IPS-NIHi11 (cell line): ENCODE data around the gene CHCT1.
"Not testable (repeated sequence)": the region's sequence is repeated elsewhere in the genome, so short reads cannot be mapped to it uniquely, and the experiment has no call there.

ENCODE experiments used
- DNase-seq: peaks from one replicate; pipeline ENCODE4 v3.0.0; 2012; ENCODE audit warnings: mixed read lengths, low spot score

The CHCT1 gene

DNA sequence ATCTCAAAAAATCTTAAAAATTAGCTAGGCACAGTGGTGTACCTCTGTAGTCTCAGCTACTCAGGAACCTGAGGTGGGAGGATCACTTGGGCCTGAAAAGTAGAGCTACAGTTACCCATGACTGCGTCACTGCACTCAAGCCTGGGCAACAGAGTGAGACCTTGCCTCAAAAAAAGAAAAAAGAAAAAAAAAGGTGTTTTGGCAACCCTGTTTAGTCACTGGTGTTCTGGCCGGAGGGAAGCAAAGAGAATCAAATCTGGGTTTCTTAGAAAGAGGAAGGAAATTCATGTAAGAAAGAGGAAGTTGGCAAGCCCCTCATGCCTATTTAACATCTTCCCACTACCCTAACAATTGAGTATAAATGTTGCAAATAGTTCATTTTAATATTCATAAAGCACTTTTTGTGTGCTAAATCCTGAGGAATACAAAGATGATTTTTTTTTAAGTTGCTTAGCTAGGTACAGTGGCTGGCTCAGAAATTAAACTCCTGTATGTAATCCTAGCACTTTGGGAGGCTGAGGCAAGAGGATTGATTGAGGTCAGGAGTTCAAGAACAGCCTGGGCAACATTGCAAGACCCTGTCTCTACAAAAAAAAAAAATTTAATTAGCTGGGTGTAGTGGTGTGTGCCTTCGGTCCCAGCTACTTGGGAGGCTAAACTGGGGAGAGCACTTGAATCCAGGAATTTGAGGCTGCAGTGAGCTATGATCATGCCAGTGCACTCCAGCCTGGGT, 23.9 kb upstream of the CHCT1 start:
- DNase-seq: no peak

DNA sequence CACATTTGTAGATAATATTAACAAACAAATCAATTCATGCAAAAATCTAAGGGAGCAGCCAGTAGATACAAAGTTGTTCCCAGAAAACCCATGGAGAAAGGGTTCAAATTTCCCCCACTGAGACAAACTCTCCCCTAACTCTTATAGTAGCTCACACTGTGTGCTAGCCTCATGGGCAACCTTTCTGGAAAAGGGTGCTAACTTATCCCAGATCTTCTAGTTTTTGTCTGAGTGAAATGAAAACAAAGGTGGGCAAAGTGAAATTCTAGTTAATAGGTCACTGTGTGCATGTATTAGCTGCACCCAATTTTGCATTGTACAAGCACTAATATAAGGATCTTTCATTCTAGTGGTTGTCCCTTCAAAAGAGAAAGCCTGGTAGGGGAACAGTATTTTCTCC, 20.5 kb upstream of the CHCT1 start:
- no peak for DNase-seq

DNA sequence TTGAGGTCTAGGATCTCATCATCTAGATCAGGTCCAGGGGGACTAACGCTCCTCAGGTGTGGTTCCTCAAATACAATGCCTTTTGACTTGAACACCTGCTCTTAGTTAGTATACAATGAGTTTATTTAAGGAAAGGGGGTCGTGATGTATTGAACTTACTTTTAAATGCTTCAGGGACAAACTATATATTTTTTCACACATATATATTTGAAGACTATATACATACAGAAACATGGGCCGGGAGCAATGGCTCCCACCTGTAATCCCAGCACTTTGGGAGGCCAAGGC, 18.8 kb upstream of the CHCT1 start:
- DNase-seq: no peak

DNA sequence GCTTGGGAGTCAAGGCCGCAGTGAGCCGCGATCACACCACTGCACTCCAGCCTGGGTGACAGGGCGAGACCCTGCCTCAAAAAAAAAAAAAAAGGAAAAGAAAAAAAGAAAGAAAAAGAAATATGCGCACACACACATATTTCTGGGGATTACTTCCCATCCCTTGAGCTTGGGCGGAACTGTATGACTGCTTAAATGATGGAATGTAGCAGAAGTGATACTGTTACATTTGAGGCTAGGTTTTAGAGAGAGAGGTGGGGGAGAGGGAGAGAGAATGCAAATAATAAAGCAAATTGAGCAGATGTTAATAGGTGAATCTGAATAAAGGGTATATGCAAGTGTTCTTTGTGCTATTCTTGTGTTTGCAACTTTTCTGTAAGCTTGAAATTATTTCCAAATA, 18.3 kb upstream of the CHCT1 start:
- no peak for DNase-seq

DNA sequence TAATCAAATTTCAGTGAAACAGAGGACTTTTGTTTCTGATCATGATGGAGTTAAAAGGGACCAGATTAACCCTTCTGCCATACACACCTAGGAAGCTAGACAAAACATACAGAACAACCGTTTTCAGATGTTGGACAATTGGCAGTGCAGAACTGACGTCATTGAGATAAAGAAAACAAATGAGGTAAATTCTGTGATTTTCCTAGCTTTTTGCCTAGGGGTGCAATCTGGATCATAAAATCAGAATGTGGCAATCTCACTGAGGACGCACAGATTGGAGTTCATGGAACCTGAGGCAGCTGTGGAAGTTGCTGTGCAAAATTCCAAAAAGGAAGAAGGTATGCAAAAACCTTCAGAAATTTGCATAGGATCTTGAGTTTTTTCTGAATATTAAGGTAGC, 15.4 kb upstream of the CHCT1 start:
- no peak for DNase-seq

DNA sequence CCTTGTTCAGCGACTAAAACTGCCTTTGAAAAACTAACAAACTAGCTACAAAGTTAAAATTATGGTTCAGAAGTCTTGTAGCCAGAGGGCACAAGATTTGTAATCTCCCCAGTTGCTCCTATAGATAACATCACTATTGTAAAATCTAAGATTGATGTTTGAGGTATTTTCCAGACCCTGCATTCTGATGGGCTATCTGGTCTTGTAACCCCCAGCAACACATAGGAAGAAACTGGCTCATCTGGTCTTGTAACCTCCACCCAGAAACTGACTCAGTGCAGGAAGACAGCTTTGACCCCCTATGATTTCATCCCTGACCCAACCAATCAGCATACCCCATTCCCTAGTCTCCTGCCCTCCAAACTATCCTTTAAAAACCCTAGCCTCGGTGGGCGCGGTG, 12.3 kb upstream of the CHCT1 start:
- no peak for DNase-seq

DNA sequence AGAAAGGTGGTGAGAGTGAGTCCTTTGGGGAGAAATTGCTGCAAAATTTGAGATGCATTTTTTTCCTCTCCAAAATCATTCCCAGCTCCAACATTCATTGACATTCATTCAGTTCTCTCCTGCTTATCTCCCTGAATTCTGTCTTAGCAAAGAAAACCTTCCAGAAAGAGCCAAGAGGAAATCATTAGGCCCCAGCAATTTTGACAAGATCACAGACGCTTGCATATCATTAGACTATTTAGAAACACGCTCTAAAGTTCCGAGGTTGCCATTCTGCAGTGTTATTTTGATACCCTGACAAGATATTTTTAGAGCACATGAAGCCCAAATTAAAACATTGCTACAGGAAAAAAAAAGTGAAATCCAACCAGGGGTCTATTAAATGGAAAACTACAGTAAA, 9.6 kb upstream of the CHCT1 start:
- no peak for DNase-seq

DNA sequence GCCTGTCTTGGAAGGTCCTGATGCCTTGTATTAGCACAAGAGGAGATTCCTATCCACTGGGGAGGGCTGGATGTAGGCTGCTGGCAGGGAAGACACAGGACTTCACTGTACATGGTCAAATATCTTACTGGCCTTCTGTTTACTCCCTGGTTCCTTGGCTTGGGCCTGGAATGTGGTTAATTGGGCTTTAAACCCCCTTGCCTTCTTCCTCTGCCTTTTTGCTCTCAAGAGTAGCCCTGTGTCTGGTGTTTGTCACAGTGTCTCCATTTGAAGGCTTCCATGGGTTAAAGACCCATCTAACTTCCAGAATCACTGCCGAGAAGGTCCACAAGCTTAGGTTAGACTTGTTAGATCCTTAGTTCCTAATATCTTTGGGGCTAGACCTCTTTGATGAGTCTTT, 7.1 kb upstream of the CHCT1 start:
- no peak for DNase-seq

DNA sequence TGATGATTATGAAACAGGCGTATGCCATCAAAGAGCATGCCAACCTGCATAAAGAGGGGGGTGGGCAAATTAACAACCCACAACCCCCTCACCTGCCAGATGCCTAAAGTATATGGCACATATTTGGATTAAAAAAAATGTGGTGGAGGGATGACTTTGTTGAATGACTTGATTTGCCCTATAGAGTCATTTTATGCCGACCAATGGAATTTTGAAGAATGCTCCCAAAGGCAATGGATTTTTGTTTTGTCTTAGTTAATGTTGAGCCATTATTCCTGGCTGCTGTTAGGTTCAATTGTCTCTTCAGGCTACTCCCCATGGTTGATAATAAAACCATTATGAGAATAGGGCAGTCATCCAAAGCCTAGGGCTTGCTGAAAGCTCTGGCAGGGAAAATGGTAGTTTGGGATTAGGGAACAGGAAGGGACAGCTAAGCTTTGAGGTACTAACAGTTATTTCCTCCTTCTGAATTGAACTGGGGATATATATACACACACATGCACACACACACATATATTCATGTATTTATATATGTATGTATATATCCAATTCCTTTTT, 5.8 kb upstream of the CHCT1 start:
- DNase-seq: no peak

DNA sequence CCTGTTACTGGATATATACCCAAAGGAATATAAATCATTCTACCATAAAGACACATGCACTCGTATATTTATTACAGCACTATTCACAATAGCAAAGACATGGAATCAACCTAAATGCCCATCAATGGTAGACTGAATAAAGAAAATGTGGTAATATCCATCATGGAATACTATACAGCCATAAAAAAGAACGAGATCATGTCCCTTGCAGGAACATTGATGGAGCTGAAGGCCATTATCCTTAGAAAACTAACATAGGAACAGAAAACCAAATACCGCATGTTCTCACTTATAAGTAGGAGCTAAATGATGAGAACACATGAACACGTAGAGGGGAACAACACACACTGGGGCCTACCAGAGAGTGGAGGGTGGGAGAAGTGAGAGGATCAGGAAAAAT, 3.3 kb upstream of the CHCT1 start:
- not testable (repeated sequence) for DNase-seq

DNA sequence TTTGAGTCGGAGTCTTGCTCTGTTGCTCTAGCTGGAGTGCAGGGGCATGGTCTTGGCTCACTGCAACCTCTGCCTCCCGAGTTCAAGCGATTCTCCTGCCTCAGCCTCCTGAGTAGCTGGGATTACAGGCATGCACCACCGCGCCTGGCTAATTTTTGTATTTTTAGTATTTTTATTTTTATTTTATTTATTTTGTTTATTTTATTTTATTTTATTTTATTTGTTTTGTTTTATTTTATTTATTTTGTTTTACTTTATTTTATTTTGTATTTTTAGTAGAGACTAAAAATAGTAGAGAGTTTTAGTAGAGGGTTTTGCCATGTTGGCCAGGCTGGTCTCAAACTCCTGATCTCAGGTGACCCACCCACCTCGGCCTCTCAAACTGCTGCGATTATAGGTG, 2.4 kb upstream of the CHCT1 start:
- not testable (repeated sequence) for DNase-seq

DNA sequence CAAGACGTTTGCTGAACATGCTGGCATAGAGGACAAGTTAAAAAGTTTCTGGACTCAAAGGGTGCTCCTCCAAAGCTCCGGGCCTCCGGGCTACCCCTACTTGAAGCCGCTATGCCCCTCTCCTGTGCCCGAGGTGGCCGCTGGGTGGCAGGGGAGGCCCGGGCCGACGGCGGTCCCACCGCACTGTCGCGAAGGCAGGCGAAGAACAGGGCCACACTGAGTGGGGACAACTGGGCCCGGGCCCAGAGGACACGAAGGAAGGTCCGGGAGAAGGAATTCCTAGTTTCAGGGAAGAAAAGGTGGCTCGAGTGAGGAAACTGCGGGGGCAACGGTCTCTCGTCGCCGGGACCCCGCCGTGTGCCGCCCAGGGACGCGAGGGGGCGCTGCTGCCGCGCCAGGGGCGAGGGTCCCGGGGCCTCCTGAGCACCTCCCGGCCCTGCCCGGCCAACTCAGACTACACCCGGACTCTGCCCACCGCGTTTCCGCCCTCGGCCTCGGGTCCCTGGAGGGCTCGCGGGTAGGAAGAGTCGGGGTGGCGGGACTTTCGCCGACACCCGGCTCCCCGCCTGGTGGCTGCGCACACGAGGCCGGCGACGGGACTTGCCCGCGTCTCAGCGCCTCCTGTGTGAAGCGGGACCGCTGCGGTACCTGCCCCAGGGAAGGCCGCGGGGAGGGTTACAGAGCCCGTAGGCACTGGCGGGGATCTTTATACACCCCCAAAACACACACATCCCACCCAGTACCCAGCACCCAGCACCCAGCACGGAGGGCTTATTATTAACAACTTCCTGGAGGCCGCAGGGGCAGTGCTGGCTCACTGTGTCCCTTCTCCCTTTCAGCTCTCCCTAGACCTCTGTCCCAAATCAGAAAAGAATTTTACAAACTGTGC, 772 bp upstream of the CHCT1 start:
- peak; percentile 92 for DNase-seq

DNA sequence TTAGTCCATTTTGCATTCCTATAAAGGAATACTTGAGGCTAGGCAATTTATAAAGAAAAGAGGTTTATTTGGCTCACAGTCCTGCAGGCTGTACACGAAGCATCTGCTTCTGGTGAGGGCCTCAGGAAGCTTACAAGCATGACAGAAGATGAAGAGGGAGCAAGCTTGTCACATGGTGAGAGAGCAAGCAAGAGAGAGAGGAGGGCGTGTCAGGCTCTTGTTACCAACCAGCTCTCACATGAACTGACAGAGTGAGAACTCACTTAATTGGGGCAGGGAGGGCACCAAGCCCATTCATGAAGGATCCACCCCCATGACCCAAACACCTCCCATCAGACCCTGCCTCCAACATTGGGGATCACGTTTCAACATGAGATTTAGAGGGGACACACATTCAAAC, 1.6 kb downstream of the CHCT1 start:
- DNase-seq: no peak

DNA sequence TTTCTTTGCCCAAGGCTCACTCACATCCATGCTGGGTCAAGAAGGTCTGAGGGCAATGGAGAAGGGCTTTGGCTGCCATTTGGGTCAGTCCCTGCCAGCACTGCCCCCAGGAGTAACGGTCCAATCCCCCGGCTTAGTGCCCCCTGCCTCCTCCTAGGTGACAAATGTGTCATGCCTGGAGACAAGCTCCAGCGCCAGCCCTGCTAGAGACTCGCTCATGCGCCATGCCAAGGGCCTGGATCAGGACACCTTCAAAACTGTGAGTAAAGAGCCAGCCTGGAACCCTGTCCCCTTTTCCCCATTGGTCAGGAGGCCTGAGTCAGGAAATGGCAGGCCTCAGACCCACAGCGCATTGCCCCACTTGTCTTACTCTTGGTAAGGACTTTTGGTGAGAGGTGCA, 3.3 kb downstream of the CHCT1 start:
- no peak for DNase-seq

DNA sequence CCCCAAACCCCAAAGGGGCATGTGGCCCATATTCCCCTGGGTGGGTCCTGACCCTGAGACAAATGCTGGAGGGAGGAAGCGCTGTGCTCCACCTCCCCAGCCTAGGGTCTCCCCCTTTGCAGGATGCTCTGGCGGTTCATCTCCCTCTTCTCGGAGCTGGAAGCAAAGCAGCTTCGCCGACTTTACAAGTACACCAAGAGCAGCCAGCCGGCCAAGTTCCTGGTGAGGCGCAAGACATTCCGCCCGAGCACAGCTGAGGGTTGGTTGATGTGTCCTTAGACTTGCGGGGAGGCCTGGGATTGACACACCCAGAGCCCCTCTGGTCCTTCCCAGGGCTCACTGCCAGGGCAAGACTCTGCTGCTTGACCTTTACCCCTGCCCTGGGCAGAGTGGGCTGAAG, 4.3 kb downstream of the CHCT1 start:
- DNase-seq: no peak

DNA sequence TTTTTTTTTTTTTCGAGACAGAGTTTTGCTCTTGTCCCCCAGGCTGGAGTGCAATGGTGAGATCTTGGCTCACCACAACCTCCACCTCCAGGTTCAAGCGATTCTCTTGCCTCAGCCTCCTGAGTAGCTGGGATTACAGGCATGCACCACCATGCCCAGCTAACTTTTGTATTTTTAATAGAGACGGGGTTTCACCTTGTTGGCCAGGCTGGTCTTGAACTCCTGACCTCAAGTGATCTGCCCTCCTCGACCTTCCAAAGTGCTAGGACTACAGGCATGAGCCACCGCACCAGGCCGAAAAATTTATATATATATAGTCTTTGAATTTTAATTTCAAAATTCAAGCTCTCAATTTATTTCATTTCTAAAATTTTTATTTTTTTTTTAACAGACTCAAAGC, 6.2 kb downstream of the CHCT1 start:
- not testable (repeated sequence) for DNase-seq

DNA sequence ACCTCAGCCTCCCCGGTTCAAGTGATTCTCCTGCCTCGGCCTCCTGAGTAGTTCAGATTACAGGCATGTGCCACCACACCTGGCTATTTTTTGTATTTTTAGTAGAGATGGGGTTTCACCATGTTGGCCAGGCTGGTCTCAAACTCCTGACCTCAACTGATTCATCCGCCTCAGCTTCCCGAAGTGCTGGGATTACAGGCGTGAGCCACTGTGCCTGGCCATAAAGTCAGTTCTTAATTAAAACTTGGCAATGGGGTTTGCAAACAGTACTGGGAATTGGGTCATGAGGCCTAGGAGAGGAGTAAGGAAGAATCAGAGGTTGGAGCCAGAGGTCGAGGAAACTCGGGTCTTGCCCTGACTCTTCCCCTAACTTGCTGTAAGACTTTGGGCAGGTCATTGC, 8.3 kb downstream of the CHCT1 start:
- DNase-seq: not testable (repeated sequence)

DNA sequence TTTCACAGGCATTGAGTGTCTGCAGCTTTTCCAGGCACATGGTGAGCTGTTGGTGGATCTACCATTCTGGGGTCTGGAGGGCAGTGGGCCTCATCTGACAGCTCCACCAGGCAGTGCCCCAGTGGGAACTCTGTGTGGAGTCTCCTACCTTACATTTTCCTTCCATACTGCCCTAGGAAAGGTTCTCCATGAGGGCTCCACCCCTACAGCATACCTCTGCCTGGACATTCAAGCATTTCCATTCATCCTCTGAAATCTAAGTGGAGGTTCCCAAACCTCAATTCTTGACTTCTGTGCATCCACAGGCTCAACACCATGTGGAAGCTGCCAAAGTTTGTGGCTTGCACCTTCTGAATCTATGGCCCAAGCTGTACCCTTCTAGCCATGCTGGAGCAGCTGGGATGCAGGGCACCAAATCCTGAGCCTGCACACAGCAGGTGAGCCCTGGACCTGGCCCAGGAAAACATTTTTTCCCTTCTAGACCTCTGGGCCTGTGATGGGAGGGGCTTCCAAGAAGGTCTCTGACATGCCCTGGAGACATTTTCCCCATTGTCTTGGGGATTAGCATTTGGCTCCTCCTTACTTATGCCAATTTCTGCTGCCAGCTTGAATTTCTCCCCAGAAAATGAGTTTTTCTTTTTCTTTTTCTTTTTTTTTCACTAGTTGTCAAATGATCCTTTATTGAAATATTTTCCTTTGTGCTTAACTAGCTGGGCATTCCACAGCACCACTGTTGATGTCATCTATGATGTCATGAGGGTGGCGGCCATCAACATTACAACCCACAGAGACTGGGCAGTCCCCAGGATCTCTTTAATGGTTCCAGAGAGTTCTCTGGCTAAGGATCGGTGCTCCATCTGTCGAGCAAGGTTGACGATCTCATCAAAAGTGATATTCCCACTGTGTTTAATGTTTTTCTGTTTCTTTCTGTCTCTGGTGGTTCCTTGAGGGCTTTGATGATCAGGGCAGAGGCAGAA, 11.0 kb downstream of the CHCT1 start:
- not testable (repeated sequence) for DNase-seq

DNA sequence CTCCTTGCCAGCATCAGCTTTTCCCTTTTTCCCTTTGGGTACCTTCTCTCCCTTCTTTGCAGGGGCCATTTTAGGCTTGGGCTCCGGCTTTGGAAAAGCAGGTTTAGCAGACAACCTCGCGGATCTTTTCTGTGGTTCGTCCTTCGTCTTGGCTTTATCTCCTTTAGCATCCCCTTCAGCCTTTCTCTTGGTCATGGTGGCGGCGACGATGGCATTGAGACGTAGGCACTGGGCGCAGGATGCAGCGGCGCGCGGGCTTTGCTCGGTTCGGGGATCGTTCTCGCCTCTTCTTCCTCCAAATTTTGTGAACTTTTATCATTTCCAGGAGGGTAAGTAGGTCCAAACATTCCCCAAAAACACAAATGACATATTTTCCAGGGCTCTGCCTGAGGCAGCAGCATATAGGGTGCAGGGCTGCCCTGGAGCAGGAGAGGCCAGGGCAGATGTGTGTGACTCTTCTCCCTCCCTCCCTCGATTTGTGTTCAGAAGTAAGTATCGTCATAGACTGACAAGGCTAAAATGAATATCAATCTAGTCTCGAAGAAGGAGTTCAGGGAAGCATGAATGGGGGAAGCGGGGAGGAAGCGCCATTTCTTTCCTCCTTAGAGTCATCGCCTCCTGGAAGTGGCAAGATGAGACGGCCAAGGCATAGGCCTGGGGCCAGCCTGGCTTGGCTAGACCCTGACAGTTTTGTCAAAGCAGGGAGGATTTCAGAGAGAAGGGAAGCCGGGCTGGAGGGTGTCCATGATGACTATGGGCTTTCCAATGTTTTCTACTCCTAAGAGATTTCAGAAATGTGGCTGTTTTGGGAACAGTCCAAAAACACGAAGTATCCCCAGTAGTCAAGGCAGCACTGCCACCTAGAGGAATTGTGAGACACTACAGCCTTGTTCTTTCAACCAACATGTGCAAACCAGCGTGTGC, 13.2 kb downstream of the CHCT1 start:
- peak; percentile 81 for DNase-seq

DNA sequence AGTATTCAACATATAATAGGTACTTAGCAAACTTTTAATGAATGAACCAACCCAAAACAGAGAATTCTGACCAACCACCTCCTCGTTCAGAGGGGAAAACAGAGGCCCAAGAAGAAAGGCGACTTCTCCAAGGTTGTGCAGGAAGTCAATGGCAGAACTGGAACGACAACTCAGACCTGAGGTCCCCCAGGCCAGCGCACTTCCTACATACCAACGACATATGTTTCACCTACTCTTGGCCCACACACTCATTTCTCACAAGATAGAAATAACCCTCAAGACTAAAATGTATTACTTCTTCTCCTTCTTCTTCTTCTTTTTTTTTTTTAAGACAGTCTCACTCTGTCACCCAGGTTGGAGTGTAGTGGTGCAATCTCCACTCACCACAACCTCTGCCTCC, 14.4 kb downstream of the CHCT1 start:
- no peak for DNase-seq

DNA sequence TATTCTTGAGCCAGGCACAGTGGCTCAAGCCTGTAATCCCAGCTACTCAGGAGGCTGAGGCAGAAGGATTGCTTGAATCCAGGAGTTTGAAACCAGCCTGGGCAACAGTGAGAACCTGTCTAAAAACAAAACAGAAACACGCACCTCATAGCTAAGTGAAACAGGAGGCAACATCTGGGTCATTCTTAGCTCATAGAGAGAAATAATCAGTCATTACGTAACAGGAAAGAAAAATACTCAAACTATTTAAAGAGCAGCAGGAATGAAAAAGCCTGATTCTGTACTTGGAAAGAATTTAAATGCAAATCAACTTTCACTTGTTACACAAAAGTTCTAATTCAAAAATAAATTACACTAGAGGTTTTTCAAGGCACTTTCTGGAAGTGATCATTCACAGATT, 17.2 kb downstream of the CHCT1 start:
- no peak for DNase-seq
